ENCODE data around the gene ZNF770. TPM values are rescaled to one million over a fixed set of nuclear protein-coding genes. Genes with fewer than 3 reads are reported as not detected.
"Not testable (repeated sequence)": the region's sequence is repeated elsewhere in the genome, so short reads cannot be mapped to it uniquely, and the experiment has no call there.

Gene ZNF770
- total and polyA plus RNA-seq, 2 donors from 2014 or later, result 13.9 to 52.9 TPM

DNA sequence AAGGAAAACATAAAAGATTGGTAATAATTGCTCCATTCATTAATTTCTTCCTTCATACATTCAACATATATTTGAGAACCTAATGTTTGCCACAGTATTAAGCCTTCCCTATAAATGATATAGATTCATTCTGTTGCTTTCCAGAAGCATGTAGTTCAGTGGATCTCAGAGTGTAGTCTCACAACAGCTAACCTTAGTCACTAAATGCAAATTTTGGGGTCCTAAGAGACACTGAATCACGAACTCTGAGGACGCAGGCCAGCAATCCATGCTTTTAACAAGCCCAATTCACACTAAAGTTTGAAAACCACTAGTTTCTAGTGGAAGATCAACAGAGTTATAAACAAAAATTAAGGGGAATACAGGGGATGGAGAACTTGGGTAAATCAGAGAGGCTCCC lies 11.3 kb downstream of the ZNF770 start:
- FAIRE-seq, result no peak
- no peak overlapping the region for H3K9ac ChIP-seq (ENCODE audit: low read length in 3 of 3)
- no peaks in the 10 kb centered on the region for H3K4me1 ChIP-seq (ENCODE audit: control insufficient read depth in 2 of 3, insufficient read depth in 2 of 3, low read depth in 1 of 3, low read length in 3 of 3)
- no peaks in the 10 kb centered on the region for H3K9me3 ChIP-seq (ENCODE audit: control insufficient read depth in 2 of 3, insufficient read depth in 1 of 3, low read length in 3 of 3)
- intact Hi-C loops (cut with DNase I), result no loop called here
- DNase-seq, result no peak
- H3K36me3 ChIP-seq (ENCODE audit: control insufficient read depth in 2 of 3, insufficient read depth in 3 of 3, low read length in 3 of 3), result peaks cover 0 to 5% (median 5%) of the 10 kb centered on the region in 3 donors
- H3K27ac ChIP-seq (ENCODE audit: low read depth in 2 of 2, low read length in 2 of 2), result no peak overlapping the region
- no peak overlapping the region for H3K4me3 ChIP-seq (ENCODE audit: low read length in 3 of 3)
- H3K27me3 ChIP-seq (ENCODE audit: control insufficient read depth, insufficient read depth, low read length), result no peaks in the 10 kb centered on the region
- TF ChIP-seq, protein P1, sequence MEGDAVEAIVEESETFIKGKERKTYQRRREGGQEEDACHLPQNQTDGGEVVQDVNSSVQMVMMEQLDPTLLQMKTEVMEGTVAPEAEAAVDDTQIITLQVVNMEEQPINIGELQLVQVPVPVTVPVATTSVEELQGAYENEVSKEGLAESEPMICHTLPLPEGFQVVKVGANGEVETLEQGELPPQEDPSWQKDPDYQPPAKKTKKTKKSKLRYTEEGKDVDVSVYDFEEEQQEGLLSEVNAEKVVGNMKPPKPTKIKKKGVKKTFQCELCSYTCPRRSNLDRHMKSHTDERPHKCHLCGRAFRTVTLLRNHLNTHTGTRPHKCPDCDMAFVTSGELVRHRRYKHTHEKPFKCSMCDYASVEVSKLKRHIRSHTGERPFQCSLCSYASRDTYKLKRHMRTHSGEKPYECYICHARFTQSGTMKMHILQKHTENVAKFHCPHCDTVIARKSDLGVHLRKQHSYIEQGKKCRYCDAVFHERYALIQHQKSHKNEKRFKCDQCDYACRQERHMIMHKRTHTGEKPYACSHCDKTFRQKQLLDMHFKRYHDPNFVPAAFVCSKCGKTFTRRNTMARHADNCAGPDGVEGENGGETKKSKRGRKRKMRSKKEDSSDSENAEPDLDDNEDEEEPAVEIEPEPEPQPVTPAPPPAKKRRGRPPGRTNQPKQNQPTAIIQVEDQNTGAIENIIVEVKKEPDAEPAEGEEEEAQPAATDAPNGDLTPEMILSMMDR (IDR thresholded peaks at IDR 0.05; ENCODE audit: borderline replicate concordance, extremely low read depth, insufficient read depth), result no peak

DNA sequence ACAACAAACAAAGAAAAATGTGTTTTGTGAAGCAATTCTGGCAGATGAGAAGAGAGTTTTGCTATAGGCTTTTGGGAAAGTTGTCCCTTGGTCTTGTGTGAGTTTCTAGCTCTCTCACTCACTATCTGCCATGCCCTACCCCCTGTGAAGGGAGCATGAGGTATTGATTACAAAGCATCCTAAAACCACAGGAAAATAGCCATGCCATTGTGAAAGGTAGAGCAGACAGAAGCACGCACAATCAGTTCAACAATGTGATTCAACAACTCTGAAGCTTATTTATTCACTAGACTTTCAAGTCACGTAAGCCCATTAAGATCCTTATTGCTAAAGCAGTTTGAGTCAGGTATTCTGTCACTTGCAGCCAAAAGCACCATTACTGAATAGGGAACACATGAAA lies 12.0 kb downstream of the ZNF770 start:
- DNase-seq (no peak), FAIRE-seq (no peak)
- H3K4me3 ChIP-seq (ENCODE audit: low read length in 3 of 3), result no peak overlapping the region
- H3K4me1 ChIP-seq (ENCODE audit: control insufficient read depth in 2 of 3, insufficient read depth in 2 of 3, low read depth in 1 of 3, low read length in 3 of 3), result no peaks in the 10 kb centered on the region
- H3K27me3 ChIP-seq (ENCODE audit: control insufficient read depth, insufficient read depth, low read length), result no peaks in the 10 kb centered on the region
- TF ChIP-seq, protein P1 (IDR thresholded peaks at IDR 0.05; ENCODE audit: borderline replicate concordance, extremely low read depth, insufficient read depth), result no peak
- intact Hi-C loops (cut with DNase I), result no loop called here
- H3K9me3 ChIP-seq (ENCODE audit: control insufficient read depth in 2 of 3, insufficient read depth in 1 of 3, low read length in 3 of 3), result no peaks in the 10 kb centered on the region
- no peaks in the 10 kb centered on the region for H3K36me3 ChIP-seq (ENCODE audit: control insufficient read depth in 2 of 3, insufficient read depth in 3 of 3, low read length in 3 of 3)
- no peak overlapping the region for H3K9ac ChIP-seq (ENCODE audit: low read length in 3 of 3)
- H3K27ac ChIP-seq (ENCODE audit: low read depth in 2 of 2, low read length in 2 of 2), result no peak overlapping the region

DNA sequence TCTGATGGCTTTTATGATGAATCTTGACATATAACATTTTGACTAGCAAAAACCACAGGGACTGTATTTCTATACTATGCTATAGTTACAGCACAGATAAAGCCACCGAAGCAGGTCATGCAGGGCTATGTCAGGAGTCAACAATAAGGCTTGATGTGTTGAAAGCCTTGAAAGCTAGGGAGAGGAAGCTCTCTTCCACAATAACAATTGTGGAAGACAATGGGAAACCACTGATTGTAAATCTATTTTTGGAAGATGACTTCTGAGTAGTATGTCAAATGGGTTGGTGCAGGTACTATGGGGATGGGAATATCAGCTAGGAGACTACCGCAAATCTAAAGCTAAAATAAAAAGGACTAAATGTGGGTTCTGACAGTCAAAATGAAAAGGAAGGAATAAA lies 14.6 kb downstream of the ZNF770 start:
- FAIRE-seq, result no peak
- Histone ChIP-seq H3K27ac (ENCODE audit: low read depth in 2 of 2, low read length in 2 of 2) (no peak overlapping the region), H3K36me3 (ENCODE audit: control insufficient read depth in 2 of 3, insufficient read depth in 3 of 3, low read length in 3 of 3) (no peaks in the 10 kb centered on the region), H3K4me1 (ENCODE audit: control insufficient read depth in 2 of 3, insufficient read depth in 2 of 3, low read depth in 1 of 3, low read length in 3 of 3) (peaks cover 0 to 3% (median 0%) of the 10 kb centered on the region in 3 donors), H3K9me3 (ENCODE audit: control insufficient read depth in 2 of 3, insufficient read depth in 1 of 3, low read length in 3 of 3) (no peaks in the 10 kb centered on the region), H3K4me3 (ENCODE audit: low read length in 3 of 3) (no peak overlapping the region), H3K9ac (ENCODE audit: low read length in 3 of 3) (no peak overlapping the region), H3K27me3 (ENCODE audit: control insufficient read depth, insufficient read depth, low read length) (no peaks in the 10 kb centered on the region)
- intact Hi-C loops (cut with DNase I), result no loop called here
- DNase-seq, result no peak
- TF ChIP-seq, protein P1 (IDR thresholded peaks at IDR 0.05; ENCODE audit: borderline replicate concordance, extremely low read depth, insufficient read depth), result no peak

DNA sequence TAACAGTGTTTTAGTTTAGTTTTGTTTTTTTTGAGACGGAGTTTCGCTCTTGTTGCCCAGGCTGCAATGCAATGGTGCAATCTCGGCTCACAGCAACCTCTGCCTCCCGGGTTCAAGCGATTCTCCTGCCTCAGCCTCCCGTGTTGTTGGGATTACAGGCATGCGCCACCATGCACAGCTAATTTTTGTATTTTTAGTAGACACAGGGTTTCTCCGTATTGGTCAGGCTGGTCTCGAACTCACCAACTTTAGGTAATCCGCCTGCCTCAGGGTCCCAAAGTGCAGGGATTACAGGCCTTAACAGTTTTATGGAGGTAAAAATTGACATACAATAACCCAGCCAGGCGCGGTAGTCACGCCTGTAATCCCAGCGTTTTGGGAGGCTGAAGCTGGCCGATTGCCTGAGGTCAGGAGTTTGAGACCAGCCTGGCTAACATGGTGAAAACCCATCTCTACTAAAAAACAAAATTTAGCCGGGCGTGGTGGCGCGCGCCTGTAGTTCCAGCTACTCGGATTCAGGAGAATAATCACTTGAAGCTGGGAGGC lies 17.9 kb downstream of the ZNF770 start:
- intact Hi-C loops (cut with DNase I); FAIRE-seq; H3K27me3 ChIP-seq (ENCODE audit: control insufficient read depth, insufficient read depth, low read length); H3K4me1 ChIP-seq (ENCODE audit: control insufficient read depth in 2 of 3, insufficient read depth in 2 of 3, low read depth in 1 of 3, low read length in 3 of 3); H3K9me3 ChIP-seq (ENCODE audit: control insufficient read depth in 2 of 3, insufficient read depth in 1 of 3, low read length in 3 of 3); H3K36me3 ChIP-seq (ENCODE audit: control insufficient read depth in 2 of 3, insufficient read depth in 3 of 3, low read length in 3 of 3); H3K27ac ChIP-seq (ENCODE audit: low read depth in 2 of 2, low read length in 2 of 2): not testable (repeated sequence)
- peak overlapping the region in 2 of 3 donors; percentile 63 to 94 for H3K9ac ChIP-seq (ENCODE audit: low read length in 3 of 3)
- peak overlapping the region; percentile 78 to 99 (median 91) for H3K4me3 ChIP-seq (ENCODE audit: low read length in 3 of 3)
- peak in 1 of 5 donors; percentile 50 for DNase-seq
